Measurements from ENCODE around the gene CFTR. TPM values are rescaled to one million over a fixed set of nuclear protein-coding genes. Genes with fewer than 3 reads are reported as not detected.

The CFTR gene
- total and polyA plus RNA-seq, 2 donors = 0.05 to 2.0 TPM

GRCh38 chr7:117675497-117676435, 195.9 kb downstream of the CFTR start:
- DNase-seq (ENCODE audit: extremely low spot score) = no peak
- Histone ChIP-seq H3K27ac (ENCODE audit: low read depth) (no peak overlapping the region), H3K36me3 (ENCODE audit: insufficient read depth) (no peaks in the 10 kb centered on the region), H3K4me3 (ENCODE audit: low read depth, low read length) (no peak overlapping the region), H3K4me1 (ENCODE audit: insufficient read depth) (no peaks in the 10 kb centered on the region)
- WGBS = 68% methylated on average over 3 of the region's 3 CpGs

DNA sequence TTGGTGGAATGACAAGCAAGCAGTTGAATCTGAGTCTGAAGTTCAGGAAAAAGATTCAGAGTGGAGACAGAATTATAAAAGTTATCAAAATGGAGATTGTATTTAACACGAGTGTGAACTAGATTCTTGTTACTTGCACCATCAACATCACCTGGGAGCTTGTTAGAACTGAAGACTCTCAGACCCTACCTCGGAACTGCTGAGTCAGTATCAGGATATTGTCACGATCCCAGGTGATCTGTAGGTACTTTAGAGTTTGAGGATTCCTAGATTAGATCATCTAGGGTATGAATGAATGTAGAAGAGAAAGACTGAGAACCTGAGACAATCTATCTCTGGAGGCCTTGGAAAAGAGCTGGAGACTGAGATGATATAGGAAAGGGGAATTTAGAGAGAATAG, 199.3 kb downstream of the CFTR start:
- no peaks in the 10 kb centered on the region for H3K36me3 ChIP-seq (ENCODE audit: insufficient read depth)
- WGBS = 90% methylated on average over 3 of the region's 3 CpGs
- no peak for DNase-seq (ENCODE audit: extremely low spot score)
- H3K4me3 ChIP-seq (ENCODE audit: low read depth, low read length) = no peak overlapping the region
- H3K4me1 ChIP-seq (ENCODE audit: insufficient read depth) = no peaks in the 10 kb centered on the region
- no peak overlapping the region for H3K27ac ChIP-seq (ENCODE audit: low read depth)

GRCh38 chr7:117682681-117683385, 203.0 kb downstream of the CFTR start:
- H3K27ac ChIP-seq (ENCODE audit: low read depth) = no peak overlapping the region
- no peaks in the 10 kb centered on the region for H3K36me3 ChIP-seq (ENCODE audit: insufficient read depth)
- WGBS = 34% methylated on average over 5 of the region's 5 CpGs
- no peak for DNase-seq (ENCODE audit: extremely low spot score)
- H3K4me3 ChIP-seq (ENCODE audit: low read depth, low read length) = no peak overlapping the region
- no peaks in the 10 kb centered on the region for H3K4me1 ChIP-seq (ENCODE audit: insufficient read depth)

GRCh38 chr7:117683430-117684175, 203.8 kb downstream of the CFTR start:
- no peaks in the 10 kb centered on the region for H3K36me3 ChIP-seq (ENCODE audit: insufficient read depth)
- H3K4me1 ChIP-seq (ENCODE audit: insufficient read depth) = no peaks in the 10 kb centered on the region
- no peak overlapping the region for H3K27ac ChIP-seq (ENCODE audit: low read depth)
- no peak overlapping the region for H3K4me3 ChIP-seq (ENCODE audit: low read depth, low read length)
- 77% methylated on average over 8 of the region's 8 CpGs for WGBS
- no peak for DNase-seq (ENCODE audit: extremely low spot score)

DNA sequence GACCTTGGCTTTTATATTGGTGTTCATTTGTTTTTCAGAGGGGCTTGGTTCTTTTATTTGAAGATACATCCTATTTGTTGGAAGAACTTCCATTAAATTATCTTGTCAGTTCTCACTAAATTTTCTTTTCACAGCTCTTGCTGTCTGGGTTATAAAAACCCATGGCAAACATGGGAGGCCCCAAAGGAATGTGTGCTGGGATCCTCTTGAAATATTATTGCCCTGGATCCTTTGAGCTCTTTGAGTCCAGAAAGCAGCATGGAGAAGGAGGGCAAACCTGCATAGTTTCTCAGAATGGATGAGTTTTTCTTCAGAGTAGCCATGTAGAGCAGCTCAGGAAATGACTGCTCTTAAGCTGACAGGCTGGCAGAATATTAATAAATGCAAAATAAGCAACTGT, 206.0 kb downstream of the CFTR start:
- Histone ChIP-seq H3K36me3 (ENCODE audit: insufficient read depth) (no peaks in the 10 kb centered on the region), H3K4me3 (ENCODE audit: low read depth, low read length) (no peak overlapping the region), H3K27ac (ENCODE audit: low read depth) (no peak overlapping the region), H3K4me1 (ENCODE audit: insufficient read depth) (no peaks in the 10 kb centered on the region)
- DNase-seq (ENCODE audit: extremely low spot score) = no peak

GRCh38 chr7:117686311-117686935, 206.6 kb downstream of the CFTR start:
- DNase-seq (ENCODE audit: extremely low spot score) = no peak
- H3K4me3 ChIP-seq (ENCODE audit: low read depth, low read length) = no peak overlapping the region
- no peaks in the 10 kb centered on the region for H3K36me3 ChIP-seq (ENCODE audit: insufficient read depth)
- no peaks in the 10 kb centered on the region for H3K4me1 ChIP-seq (ENCODE audit: insufficient read depth)
- H3K27ac ChIP-seq (ENCODE audit: low read depth) = no peak overlapping the region

- no peaks in the 10 kb centered on the region for H3K36me3 ChIP-seq (ENCODE audit: insufficient read depth)
- no peaks in the 10 kb centered on the region for H3K4me1 ChIP-seq (ENCODE audit: insufficient read depth)
- DNase-seq (ENCODE audit: extremely low spot score) = no peak
- WGBS = 93% methylated on average over 2 of the region's 2 CpGs
- H3K4me3 ChIP-seq (ENCODE audit: low read depth, low read length) = no peak overlapping the region
- no peak overlapping the region for H3K27ac ChIP-seq (ENCODE audit: low read depth)
Measured at GRCh38 chr7:117688126-117688525, 208.3 kb downstream of the CFTR start.

GRCh38 chr7:117689406-117689805, 209.6 kb downstream of the CFTR start:
- no peak for DNase-seq (ENCODE audit: extremely low spot score)
- H3K4me1 ChIP-seq (ENCODE audit: insufficient read depth) = no peaks in the 10 kb centered on the region
- H3K27ac ChIP-seq (ENCODE audit: low read depth) = no peak overlapping the region
- no peak overlapping the region for H3K4me3 ChIP-seq (ENCODE audit: low read depth, low read length)
- H3K36me3 ChIP-seq (ENCODE audit: insufficient read depth) = no peaks in the 10 kb centered on the region

DNA sequence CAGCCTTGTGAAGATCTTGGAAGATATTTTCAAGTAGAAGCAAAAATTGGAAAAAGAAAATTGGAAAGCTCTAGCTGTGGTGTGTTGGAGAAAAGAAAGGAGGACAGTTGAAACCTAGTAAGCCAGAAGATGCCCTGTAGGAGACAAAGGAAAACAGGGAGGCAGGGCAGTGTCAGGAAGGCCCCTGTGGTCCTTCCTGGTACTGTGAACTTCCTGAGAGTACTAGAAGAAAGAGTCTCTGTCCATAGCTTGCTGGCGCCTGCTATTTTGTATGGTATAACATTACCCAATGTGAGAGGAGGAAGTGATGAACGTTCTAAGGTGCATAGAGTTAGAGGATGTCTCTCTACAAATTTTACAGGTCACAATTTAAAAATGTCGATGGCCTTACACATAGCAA, 210.3 kb downstream of the CFTR start:
- no peak overlapping the region for H3K27ac ChIP-seq (ENCODE audit: low read depth)
- H3K4me3 ChIP-seq (ENCODE audit: low read depth, low read length) = no peak overlapping the region
- H3K36me3 ChIP-seq (ENCODE audit: insufficient read depth) = no peaks in the 10 kb centered on the region
- WGBS = 80% methylated on average over 3 of the region's 3 CpGs
- no peaks in the 10 kb centered on the region for H3K4me1 ChIP-seq (ENCODE audit: insufficient read depth)
- DNase-seq (ENCODE audit: extremely low spot score) = no peak

DNA sequence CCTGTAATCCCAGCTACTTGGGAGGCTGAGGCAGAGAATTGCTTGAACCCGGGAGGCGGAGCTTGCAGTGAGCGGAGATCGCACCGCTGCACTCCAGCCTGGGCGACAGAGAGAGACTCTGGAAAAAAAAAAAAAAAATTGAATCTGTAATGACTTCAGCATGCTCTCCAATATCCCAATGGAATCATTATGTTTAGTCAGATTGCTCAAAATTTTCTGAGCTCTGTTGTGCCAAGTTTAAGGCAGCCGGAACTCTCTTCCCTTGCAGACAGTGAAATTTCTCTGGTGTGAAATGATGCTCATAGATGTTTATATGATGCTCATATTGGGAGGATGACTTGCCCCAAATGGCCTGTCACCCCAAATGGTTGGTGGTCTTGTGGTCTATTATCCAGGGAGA, 212.5 kb downstream of the CFTR start:
- DNase-seq (ENCODE audit: extremely low spot score) = no peak
- 97% methylated on average over 7 of the region's 7 CpGs for WGBS
- H3K4me1 ChIP-seq (ENCODE audit: insufficient read depth) = no peaks in the 10 kb centered on the region

GRCh38 chr7:117698018-117698417, 218.2 kb downstream of the CFTR start:
- WGBS = 34% methylated on average over 2 of the region's 2 CpGs
- no peak for DNase-seq (ENCODE audit: extremely low spot score)

More for the DNA sequence above, 212.5 kb downstream of the CFTR start:
- no peak overlapping the region for H3K4me3 ChIP-seq (ENCODE audit: low read depth, low read length)
- H3K27ac ChIP-seq (ENCODE audit: low read depth) = no peak overlapping the region
- no peaks in the 10 kb centered on the region for H3K36me3 ChIP-seq (ENCODE audit: insufficient read depth)

DNA sequence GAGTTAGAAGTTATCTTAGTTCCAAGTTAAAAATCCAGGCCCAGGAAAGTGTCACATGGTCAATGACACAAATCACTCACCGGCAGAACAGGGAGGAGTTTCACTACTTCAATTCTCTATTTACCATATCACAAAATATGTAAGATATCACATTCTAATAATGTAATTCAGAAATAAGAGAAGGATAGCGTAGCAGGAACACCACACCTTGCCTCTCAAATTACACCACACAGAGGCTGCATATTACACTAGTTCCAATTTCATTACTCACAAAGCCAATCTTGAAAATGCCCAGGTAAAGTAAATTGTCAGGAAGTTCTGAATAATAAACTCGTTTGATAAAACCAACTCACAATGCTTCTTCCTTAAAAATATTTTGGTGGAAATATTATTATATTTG, 224.2 kb downstream of the CFTR start:
- Histone ChIP-seq H3K4me1 (ENCODE audit: insufficient read depth) (no peaks in the 10 kb centered on the region), H3K27ac (ENCODE audit: low read depth) (no peak overlapping the region), H3K4me3 (ENCODE audit: low read depth, low read length) (no peak overlapping the region), H3K36me3 (ENCODE audit: insufficient read depth) (no peaks in the 10 kb centered on the region)
- 75% methylated on average over 3 of the region's 3 CpGs for WGBS
- no peak for DNase-seq (ENCODE audit: extremely low spot score)

More at GRCh38 chr7:117698018-117698417, 218.2 kb downstream of the CFTR start:
- Histone ChIP-seq H3K36me3 (ENCODE audit: insufficient read depth) (no peaks in the 10 kb centered on the region), H3K4me3 (ENCODE audit: low read depth, low read length) (no peak overlapping the region), H3K4me1 (ENCODE audit: insufficient read depth) (no peaks in the 10 kb centered on the region), H3K27ac (ENCODE audit: low read depth) (no peak overlapping the region)

- Histone ChIP-seq H3K36me3 (ENCODE audit: insufficient read depth) (no peaks in the 10 kb centered on the region), H3K4me3 (ENCODE audit: low read depth, low read length) (no peak overlapping the region), H3K4me1 (ENCODE audit: insufficient read depth) (no peaks in the 10 kb centered on the region), H3K27ac (ENCODE audit: low read depth) (no peak overlapping the region)
- 81% methylated on average over 4 of the region's 4 CpGs for WGBS
- no peak for DNase-seq (ENCODE audit: extremely low spot score)
Measured at GRCh38 chr7:117705630-117706029, 225.8 kb downstream of the CFTR start.
